Mucosa of descending colon (tissue), 3 donors: ENCODE measurements around the gene GOLPH3. TPM values are rescaled to one million over a fixed set of nuclear protein-coding genes. Genes with fewer than 3 reads are reported as not detected.
"Not testable (repeated sequence)": the region's sequence is repeated elsewhere in the genome, so short reads cannot be mapped to it uniquely, and the experiment has no call there.

Source experiments
- ATAC-seq: fragments of 200-7000 bp; cut with Tn5 transposase; one replicate; pipeline ENCODE4 v1.9.1; 2020; ENCODE audit warnings: mild to moderate bottlenecking, moderate library complexity
- DNase-seq, 3 donors: peaks; one replicate each; pipeline ENCODE4 v3.0.0-alpha.2; 2020
- H3K36me3 ChIP-seq: fragments of 200-600 bp; one replicate; pipeline ENCODE4 v1.8.0; 2021; ENCODE audit warnings: low read depth, mild to moderate bottlenecking
- H3K4me1 ChIP-seq: fragments of 200-600 bp; one replicate; pipeline ENCODE4 v1.8.0; 2021; ENCODE audit warnings: low read depth, mild to moderate bottlenecking
- H3K4me3 ChIP-seq: fragments of 200-600 bp; one replicate; pipeline ENCODE4 v1.8.0; 2021; ENCODE audit warnings: mild to moderate bottlenecking
- H3K9me3 ChIP-seq: fragments of 200-600 bp; one replicate; pipeline ENCODE4 v1.8.0; 2021; ENCODE audit warnings: mild to moderate bottlenecking
- intact Hi-C, 2 donors: fragments of 100-400 bp; cut with DNase I in 1 of 2; cut with micrococcal nuclease in 1 of 2; formaldehyde crosslinking; loops; one replicate each; pipeline versions ENCODE4 v1.11.0 to v1.11.1; 2022; cut with DNase I, micrococcal nuclease
- total RNA-seq, 3 donors: library from RNA; stranded (reverse); fragmentation: NEBNext Ultra II Directional in 2 of 3; extraction: Animal tissue kit (Norgen Biotek cat#: 25700) in 2 of 3; gene quantifications; one replicate each; pipeline versions ENCODE4 v1.2.1 to v1.2.4, GENCODE V29; 2021 to 2023
- TF ChIP-seq, protein P1 (sequence below): fragments of 200-600 bp; IDR thresholded peaks from one replicate; pipeline ENCODE4 v1.8.0; 2022; ENCODE audit warnings: antibody characterized with exemption, mild to moderate bottlenecking
- donor health status: DM: no; HTN: no; CAD: no; lungs with moderate emphysema.
- donor health status: DM: no; HTN: no; CAD: no.
- donor health status: DM: no; HTN: yes; CAD: no.

GOLPH3 gene
- total RNA-seq, 3 donors from 2014 or later: 101 to 178 (median 123) TPM

GRCh38 chr5:32129074-32129598 is 45.0 kb downstream of the GOLPH3 start:
- H3K9me3 ChIP-seq: no peaks in the 10 kb centered on the region
- DNase-seq: no peak
- no peak overlapping the region for H3K4me3 ChIP-seq
- no peak for ATAC-seq
- intact Hi-C loops: no loop called here
- TF ChIP-seq, protein P1, sequence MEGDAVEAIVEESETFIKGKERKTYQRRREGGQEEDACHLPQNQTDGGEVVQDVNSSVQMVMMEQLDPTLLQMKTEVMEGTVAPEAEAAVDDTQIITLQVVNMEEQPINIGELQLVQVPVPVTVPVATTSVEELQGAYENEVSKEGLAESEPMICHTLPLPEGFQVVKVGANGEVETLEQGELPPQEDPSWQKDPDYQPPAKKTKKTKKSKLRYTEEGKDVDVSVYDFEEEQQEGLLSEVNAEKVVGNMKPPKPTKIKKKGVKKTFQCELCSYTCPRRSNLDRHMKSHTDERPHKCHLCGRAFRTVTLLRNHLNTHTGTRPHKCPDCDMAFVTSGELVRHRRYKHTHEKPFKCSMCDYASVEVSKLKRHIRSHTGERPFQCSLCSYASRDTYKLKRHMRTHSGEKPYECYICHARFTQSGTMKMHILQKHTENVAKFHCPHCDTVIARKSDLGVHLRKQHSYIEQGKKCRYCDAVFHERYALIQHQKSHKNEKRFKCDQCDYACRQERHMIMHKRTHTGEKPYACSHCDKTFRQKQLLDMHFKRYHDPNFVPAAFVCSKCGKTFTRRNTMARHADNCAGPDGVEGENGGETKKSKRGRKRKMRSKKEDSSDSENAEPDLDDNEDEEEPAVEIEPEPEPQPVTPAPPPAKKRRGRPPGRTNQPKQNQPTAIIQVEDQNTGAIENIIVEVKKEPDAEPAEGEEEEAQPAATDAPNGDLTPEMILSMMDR: no peak
- no peaks in the 10 kb centered on the region for H3K4me1 ChIP-seq
- H3K36me3 ChIP-seq: peaks cover 3% of the 10 kb centered on the region

DNA sequence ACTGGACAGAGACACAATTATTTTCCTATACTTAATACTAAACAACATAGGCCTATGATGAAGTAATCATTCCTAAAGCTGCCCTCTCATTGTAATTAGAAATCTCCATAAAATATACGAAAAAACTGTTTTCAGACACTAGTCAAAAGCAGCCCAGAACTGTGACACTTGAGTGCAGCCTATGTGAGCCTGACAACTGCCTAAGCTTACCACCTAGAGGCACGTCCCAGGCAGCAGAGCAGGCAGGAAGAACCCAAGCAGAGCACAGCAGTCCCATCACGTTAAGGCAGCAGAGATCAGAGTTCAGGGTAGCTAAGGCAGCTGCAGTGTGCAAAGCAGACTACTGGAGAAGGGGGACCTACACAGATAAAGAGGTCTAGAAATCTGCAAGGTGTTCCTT is 46.4 kb downstream of the GOLPH3 start:
- peaks cover 3% of the 10 kb centered on the region for H3K36me3 ChIP-seq
- no peaks in the 10 kb centered on the region for H3K4me1 ChIP-seq
- TF ChIP-seq, protein P1: no peak
- ATAC-seq: no peak
- H3K9me3 ChIP-seq: no peaks in the 10 kb centered on the region
- intact Hi-C loops: no loop called here
- DNase-seq: no peak
- H3K4me3 ChIP-seq: no peak overlapping the region

GRCh38 chr5:32126691-32127090 is 47.4 kb downstream of the GOLPH3 start:
- peaks cover 3% of the 10 kb centered on the region for H3K36me3 ChIP-seq
- no peak overlapping the region for H3K4me3 ChIP-seq
- intact Hi-C loops: no loop called here
- no peak for ATAC-seq
- DNase-seq: no peak
- no peaks in the 10 kb centered on the region for H3K9me3 ChIP-seq
- no peaks in the 10 kb centered on the region for H3K4me1 ChIP-seq
- TF ChIP-seq, protein P1: no peak

GRCh38 chr5:32123889-32124676 is 50.0 kb downstream of the GOLPH3 start:
- peaks cover 3% of the 10 kb centered on the region for H3K36me3 ChIP-seq
- DNase-seq: no peak
- H3K4me1 ChIP-seq: no peaks in the 10 kb centered on the region
- TF ChIP-seq, protein P1: no peak
- no peaks in the 10 kb centered on the region for H3K9me3 ChIP-seq
- H3K4me3 ChIP-seq: no peak overlapping the region
- ATAC-seq: no peak
- intact Hi-C loops: no loop called here

GRCh38 chr5:32123058-32123805 is 50.9 kb downstream of the GOLPH3 start:
- ATAC-seq (no peak), DNase-seq (no peak)
- no peaks in the 10 kb centered on the region for H3K9me3 ChIP-seq
- no peak overlapping the region for H3K4me3 ChIP-seq
- TF ChIP-seq, protein P1: no peak
- H3K36me3 ChIP-seq: peaks cover 3% of the 10 kb centered on the region
- H3K4me1 ChIP-seq: no peaks in the 10 kb centered on the region
- intact Hi-C loops: no loop called here

DNA sequence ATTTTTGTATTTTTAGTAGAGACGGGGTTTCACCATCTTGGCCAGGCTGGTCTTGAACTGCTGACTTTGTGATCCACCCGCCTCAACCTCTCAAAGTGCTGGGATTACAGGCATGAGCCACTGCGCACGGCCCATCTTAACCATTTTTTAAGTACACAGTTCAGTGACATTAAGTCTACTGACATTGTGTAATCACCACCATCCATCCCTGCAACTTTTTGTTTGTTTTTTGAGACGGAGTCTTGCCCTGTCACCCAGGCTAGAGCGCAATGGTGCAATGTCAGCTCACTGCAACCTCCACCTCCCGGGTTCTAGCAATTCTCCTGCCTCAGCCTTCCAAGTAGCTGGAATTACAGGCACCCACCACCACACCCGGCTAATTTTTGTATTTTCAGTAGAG is 55.2 kb downstream of the GOLPH3 start:
- DNase-seq, intact Hi-C loops, H3K9me3 ChIP-seq, ATAC-seq, H3K36me3 ChIP-seq, H3K4me1 ChIP-seq, H3K4me3 ChIP-seq: not testable (repeated sequence)
